Stimulated activated CD4-positive, alpha-beta T cell treated with anti-CD3 and anti-CD28 coated beads, Interleukin-2, amount 100 ng/mL, for 24 hours (primary cell): ENCODE measurements around the gene ATE1.

Experiments
- DNase-seq, 2 donors: peaks; one replicate each; pipeline ENCODE4 v3.0.0-alpha.2; 2020

The ATE1 gene

DNA sequence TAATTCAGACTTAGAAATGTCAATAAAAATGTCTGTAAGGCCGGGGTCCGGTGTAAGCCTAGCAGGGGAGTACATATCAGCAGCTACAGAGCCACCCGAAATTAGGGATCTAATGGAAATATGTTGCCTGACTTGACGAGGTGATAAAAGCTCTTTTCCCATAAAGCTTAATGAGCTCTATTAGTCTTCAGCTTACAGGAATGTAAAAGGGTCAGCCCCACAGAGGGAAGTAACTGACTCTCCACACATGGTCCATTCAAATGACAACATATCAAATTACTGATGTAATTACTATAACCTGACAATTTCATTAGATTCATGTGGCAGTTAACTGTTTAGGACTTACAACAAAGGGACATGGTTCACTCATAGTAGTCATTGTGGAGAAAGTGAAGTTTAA lies 62.3 kb downstream of the ATE1 start:
- no peak for DNase-seq

DNA sequence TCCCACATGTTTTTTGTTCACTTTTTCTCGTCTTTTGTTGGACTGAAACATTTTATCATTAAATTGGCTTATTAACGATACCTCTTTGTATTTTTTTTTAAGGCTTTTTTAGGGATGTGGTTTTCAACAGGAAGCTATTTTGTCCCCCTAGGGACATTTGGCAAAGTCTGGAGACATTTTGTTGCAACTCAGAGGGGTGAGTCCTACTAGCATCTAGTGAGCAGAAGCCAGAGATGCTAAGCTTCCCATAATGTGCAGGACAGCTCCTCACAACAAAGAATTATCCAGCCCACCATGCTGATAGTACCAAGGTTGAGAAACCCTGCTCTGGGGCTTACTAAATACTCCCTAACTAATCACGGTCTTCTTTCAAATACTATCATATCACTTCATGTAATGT lies 63.2 kb downstream of the ATE1 start:
- no peak for DNase-seq

DNA sequence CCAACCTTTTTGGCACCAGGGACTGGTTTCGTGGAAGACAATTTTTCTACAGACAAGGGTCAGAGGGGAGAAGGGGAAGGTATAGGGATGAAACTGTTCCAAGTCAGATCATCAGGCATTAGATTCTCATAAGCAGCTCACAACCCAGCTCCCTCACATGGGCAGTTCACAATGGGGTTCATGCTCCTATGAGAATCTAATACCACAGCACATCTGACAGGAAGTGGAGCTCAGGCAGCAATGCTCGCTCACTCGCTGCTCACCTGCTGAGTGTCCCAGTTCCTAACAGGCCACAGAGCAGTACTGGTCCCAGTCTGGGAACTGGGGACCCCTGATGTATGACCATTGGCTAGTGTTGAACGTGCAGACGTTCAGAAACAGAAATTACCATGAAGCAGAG lies 63.7 kb downstream of the ATE1 start:
- no peak for DNase-seq

DNA sequence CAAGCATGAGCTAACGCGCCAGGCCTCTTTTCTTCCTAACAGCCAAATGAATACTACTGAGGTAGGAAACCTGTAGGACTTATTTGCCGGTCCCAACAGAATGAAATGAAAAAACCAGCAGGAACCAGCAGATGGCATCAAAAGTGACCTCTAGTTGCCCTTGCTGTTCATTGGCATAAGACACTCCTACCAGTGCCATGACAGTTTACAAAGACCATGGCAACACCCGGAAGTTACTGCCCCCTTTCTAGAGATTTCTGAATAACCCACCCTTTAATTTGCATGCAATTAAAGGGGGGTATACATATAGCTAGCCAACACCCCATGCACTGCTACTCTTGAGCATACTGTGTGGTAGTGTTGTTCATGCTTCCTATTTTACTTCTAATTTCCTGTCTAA lies 65.2 kb downstream of the ATE1 start:
- no peak for DNase-seq

DNA sequence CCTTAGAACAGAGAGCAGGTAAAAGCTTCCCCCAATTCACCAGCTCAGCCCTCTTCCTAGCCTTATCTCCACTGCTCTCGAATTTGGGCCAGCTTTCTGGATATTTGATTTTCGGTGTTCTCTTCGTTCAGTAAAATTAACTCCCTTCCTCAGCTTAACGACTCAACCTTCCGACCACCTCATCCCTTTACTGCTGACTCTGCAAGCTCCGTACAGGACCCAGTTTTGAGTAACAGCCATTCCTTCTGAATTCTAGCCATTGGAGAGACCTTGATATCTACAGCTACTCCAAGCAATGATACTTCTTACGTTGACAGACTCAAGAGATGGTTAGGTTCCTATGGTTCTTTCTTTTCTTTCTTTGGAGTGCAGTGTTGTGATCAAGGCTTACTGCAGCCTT lies 65.8 kb downstream of the ATE1 start:
- no peak for DNase-seq

DNA sequence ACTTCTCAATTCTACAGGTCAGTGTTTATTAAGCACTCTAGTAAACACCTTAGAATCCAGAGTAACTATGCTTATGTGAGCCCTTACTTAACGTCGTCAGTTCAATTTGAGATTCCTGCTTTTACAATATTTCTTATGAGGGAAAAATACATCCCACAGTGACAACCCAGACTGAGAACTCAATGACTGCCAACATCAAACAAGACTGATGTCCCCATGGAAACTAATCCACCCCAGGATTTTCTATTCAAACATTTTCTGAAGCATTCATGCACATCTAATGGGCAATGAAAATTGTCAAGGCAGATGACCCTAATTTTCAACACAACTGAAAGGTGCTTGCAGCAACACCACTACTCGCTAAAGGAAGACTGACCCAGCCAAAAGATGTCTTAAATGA lies 67.0 kb downstream of the ATE1 start:
- DNase-seq = no peak

DNA sequence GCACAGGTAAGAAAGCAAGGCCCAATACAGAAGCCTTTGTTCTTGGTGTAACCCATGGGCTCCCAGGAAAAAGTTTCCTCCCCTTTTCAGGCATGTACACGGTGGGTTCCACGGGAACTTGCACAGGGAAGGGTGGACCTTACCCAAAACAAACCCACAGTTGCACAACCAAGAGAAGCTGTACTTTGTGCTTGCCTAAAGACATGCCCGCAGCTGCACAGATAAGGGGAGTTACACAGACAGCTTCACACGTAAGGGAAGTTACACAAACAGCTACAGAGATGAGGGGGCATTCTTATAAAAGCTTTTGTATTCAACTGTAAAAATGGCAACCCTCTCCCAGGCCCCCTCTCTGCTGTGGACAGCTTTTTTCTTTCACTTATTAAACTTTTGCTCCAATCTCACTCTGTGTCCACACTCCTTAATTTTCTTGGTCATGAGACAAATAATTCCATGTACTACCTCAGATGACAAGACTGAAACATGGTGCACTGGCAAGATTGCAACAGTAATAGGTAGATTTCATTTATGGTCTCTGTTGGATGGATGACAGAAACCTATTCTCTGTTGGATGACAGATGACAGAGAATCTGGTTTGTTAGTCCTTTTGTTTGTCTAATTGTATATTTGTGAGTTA lies 72.9 kb downstream of the ATE1 start:
- DNase-seq = no peak

DNA sequence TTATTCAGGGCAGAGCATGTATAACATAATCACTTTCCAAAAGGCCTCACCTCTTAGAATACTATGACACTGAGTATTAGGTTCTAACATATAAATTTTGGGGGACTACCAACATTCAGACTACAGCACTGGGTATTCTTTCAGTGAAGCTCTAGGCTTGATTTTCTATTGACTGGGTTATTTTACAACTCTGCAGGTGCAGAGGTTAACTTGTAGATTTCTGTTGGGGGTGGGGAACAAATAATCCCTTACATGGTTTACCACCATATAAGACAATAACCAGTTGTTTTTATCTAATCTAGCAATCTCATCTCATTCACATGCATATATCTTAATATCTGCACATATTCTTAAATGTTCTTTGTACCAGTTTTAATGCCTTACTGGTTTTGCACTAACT lies 73.9 kb downstream of the ATE1 start:
- DNase-seq = no peak

DNA sequence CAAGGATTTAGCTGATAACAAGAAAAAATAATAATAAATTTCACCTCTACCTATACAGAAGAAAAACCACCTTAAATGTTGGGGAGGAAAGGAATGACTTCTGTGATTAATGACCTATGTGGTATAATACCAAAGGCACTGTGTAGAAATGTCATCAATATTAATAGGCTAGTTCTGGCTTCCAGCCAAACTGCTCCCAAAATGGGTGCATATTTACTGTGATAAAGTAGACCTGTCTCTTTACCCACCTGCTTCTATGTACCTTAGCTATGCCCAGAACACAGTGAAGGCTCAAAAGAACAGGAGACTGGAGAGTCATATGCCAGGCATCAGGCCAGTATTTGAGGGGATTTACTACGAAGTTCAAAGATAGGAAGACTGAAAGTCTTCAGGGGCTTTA lies 76.0 kb downstream of the ATE1 start:
- no peak for DNase-seq

DNA sequence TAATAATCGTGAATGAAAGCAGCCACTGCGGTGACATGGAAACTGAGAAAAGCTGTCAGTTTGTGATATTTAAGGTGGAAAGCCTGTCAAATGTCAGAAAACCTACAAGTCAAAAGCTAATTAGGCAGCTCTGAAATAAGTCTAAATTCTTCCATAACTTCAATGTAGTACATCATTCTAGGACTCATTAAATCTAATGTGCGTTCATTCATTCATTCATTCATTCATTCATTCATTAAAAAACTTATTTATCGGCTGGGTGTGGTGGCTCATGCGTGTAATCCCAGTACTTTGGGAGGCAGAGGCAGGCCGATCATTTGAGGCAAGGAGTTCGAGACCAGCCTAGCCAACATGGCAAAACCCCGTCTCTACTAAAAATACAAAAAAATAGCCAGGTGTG lies 79.7 kb downstream of the ATE1 start:
- DNase-seq = no peak

DNA sequence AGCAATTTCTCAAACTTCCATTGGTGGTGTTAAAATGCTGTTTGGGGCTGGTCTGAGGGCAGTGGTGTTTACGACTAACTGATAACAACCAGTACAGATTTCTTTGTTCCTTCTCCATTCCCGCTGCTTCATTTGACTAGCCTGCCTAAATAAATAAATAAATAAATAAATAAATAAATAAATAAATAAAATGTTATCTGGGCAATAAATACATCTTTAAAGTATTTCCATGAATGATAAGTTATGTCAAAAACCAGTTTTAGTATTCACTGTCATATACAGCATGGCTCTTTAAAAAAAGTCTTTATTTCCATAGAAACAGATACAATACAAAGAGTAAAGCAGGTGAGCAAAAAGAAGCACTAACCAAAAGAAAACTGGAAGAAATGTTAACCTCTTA lies 81.3 kb downstream of the ATE1 start:
- DNase-seq = no peak

DNA sequence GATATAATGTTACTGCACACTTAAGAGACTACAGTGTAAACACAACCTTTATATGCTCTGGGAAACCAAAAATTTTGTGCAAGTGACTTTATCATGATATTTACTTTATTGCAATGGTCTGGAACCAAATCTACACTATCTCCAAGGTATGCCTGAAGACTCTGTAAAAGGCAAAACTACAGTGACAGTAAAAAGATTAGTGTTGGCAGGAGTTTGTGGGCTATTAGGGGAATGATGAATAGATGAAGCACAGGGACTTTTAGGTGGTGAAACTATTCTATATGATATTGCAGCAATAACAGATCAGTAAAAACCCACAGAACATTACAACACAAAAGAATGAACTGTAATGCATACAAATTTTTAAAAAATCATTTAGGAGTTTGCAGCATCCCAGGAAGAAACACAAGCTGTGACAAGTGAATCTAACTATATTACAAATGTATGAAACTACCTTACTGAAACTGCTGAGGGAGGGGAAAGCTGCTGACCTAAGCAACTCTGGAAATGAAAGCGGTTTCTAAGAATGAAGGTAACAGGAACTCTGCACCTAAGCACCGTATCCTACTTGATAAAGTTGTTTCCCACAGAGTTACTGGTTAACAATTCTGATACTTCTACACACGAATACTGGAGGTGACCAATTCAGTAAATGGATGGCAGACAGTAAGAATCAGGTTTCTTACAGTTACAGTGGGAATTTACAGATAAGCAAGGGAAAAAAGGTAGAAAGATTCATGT lies 82.6 kb downstream of the ATE1 start:
- DNase-seq = no peak

DNA sequence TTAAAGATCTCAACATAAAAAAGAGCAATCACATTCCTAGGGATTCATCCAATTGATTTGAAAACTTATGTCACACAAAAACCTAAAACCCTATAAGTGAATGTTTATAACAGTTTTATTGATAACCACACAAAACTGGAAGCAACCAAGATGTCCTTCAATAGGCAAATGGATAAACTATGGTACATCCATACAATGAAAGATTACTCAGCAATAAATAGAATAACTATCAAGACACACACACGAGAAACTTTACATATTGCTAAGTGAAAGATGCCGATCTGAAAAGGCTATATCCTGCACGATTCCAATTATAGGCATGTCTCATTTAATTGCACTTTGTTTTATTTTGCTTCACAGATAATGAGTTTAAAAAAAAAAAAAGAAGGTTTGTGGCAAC lies 83.3 kb downstream of the ATE1 start:
- no peak for DNase-seq

DNA sequence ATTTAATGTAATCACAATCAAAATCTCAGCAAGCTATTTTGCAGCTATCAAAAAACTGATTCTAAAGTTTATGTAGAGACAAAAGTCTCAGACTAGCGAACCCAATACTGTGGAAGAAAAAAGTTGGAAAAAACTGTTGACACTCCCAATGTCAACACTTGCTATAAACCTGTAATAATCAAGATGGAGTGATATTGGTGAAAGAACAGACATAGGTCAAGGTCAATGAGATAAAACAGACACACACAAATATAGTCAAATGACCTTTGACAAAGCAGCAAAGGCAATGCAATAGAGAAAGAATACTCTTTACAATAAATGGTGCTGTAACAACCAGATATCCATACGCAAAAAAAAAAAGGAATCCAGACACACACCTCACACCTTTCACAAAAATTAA lies 84.5 kb downstream of the ATE1 start:
- no peak for DNase-seq

DNA sequence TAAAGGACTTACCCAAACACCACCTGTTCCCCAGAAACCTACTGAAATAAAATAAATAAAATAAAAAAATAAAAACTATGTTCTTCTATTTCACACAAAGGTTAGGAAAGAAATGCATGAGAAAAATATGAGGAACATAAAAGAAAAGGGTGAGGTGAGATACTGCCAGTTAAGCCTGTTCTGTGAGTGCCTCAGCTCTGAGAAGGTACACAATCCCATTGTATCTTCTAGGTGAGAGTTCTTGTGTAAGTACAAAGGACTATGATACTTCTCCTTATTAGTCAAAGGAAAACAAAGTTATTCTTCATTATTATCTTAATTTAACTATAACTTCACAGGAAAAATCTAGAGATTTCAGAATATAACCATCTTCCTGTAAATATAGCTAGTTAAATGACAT lies 86.0 kb downstream of the ATE1 start:
- DNase-seq = no peak

DNA sequence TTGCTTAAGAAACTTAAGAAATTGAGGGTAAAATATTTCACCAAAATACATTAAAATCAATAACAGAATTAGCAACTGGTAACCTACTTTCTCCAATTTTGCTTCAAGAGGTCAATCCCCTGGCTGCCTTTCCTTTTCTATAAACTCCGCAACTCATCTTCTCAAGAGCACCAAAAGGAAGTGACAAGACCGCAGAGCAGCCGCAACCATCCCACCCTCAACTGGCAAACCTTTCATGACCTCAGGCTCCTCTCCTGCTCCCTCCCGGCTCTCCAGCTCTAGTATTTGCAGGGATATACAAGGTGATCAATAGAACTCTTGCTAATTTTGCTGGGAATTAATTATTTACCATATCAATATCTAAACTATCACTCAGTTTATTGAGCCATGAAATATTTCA lies 88.9 kb downstream of the ATE1 start:
- no peak for DNase-seq

DNA sequence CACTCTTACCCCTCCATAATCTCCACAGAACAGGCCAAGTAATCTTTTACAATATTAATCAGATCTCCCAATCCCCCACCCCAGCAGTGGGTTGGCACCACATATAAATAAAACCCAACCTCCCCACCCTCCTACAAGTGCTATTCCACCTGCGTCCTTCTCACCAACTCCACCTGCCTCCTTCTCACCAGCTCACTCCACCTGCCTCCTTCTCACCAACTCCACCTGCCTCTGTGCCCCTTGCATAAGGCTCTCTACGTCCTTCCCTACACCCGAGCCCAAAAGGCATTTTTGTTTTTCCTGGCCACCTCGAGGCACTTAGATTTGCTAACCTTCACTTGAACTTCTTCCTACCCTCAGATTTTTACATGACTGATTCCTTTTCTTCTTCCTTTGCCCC lies 89.7 kb downstream of the ATE1 start:
- DNase-seq = no peak

DNA sequence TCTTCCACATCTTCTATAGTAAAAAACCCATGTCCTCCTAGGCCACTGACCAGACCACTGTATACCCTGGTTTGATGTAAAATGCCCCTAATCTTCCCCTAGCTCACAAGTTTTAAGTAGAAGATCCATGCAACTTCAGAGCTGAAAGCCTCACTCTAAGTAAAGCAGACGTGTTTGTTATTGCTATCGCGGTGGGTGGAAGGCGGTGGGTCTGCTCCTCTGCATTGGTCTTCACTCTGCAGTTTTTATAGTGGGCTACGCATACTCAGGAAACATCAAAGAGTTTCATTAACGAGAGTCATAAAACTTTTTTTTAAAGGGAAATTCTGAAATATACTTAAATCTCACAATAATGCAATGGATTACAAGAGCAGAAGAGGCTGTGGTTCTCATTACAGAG lies 91.7 kb downstream of the ATE1 start:
- no peak for DNase-seq

DNA sequence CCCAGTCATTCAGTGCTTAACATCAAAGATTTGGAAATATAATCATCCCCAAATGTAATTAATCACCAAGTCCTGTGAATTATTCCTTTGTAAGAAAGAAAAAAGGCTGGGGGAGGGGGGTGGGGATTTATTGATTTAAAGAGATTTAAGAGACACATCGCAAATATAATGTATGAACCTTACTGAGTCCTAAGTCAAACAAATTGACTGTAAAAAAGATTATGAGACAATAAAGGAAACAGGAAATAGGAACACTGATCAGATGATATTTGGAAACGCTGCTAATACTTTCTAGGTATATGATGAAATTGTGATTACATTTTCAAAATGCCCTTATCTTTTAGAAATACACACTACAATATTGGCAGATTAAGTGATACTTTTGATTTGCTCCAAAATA lies 92.5 kb downstream of the ATE1 start:
- no peak for DNase-seq

DNA sequence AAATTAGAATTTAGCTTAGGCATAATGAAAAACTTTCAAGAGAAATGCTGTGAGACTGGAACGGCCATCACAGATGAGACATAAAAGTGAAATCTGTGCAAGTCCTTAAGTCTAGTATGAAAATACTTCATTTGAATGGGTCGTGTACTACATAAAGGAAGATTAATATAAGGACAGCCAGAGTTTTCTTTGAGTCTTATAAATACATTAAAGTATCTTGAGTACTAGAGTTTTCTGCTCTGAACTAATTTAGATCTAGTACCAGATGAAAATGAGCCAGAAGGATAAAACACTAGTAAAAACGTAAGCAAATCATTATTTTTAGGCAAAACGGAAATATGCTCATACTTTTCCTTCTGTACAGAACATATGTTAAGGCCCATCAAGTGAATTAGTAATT lies 93.1 kb downstream of the ATE1 start:
- DNase-seq = no peak

DNA sequence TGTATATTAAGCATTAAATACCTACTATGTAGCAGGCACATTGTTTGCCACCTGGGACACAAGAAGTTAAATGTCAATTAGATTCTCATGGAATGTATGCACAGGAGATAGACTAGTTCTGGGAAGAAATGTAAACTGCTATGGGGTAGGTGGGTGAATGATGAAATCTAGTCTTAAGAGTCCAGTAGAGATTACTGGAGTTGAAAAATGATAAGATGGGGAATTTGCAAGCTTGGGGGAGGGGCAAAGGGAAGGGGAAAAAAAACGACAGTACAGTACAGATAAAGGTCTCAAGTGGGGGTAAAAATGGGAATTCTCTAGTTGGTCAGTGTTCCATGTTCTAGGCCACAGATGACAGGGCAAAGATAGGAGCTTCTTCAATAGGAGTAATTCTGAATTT lies 94.4 kb downstream of the ATE1 start:
- no peak for DNase-seq

DNA sequence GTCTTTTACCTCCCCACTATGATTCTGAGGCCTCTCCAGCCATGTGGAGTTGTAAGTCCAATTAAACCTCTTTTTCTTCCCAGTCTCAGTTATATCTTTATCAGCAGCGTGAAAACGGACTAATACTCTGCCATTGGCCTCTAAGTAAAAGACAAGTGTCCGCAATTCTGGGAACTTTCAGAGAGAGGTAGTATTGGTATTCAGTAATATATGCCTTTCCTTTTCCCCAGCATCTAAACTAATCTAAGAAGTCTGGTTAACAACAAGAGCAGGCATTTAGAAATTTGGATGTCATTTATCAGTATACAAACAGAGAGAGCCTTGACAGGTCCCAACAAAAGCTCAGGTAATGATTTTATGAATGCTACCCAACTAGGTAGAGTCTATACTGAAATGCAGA lies 95.2 kb downstream of the ATE1 start:
- DNase-seq = no peak

DNA sequence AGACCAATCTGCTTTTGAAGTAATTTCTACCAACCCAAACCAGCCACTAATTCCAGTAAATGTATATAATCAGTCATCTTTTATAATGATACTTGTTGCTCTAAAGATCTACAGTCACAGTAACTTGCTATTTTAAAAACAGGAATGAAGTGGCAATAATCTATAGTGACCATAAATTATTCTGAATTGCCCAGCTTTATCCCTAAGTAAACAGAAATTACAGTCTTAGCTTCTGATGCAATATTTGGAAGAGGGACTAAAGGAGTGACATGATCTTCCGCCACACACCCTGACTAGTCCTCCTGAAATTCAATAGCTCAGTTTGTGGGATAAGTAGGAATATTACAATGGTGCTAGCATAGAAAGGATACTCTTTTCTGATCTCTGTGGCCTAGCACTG lies 96.1 kb downstream of the ATE1 start:
- DNase-seq = no peak

DNA sequence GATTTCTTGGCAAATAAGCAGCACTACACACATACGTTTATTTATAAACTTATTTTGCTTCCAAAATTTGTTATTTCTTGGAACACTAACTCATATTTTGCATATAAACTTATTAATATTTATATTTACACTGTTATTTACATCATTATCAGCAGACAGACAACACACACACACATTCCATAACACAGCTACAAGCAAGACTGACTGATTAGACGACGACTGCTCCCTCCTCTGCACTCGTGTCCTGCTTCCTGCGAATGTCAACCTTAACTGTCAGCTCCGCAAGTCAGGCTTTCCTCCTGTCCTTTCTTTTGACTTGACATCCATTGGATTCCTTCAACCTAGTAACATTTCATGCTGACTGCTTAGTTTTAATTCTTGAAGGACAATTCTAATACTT lies 96.6 kb downstream of the ATE1 start:
- DNase-seq = no peak

DNA sequence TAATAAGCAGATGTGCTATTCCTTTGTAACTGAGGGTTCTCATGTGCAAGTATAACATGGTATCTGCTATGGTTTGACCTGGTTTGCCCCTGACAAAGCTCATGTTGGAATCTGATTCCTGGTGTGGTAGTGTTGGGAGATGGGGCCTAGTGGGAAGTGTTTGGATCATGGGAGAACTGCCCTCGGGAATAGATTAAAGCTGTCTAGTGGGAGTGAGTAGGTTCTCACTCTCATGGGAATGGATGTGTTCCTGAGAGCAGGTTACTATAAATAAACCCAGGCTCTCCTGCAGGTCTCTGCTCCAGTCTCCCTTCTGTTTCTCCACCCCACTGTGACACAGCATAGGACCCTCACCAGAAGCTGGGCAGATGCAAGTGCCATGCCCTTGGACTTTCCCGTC lies 97.7 kb downstream of the ATE1 start:
- DNase-seq = no peak
